HCEC 1CT (cell line): ENCODE data around the gene NDFIP2.
A peak's percentile ranks its signal among the peaks of the same experiment; 100 is the strongest.

Experiments
- DNase-seq: peaks from one replicate; pipeline ENCODE4 v3.0.0-alpha.2; 2017

NDFIP2 gene

DNA sequence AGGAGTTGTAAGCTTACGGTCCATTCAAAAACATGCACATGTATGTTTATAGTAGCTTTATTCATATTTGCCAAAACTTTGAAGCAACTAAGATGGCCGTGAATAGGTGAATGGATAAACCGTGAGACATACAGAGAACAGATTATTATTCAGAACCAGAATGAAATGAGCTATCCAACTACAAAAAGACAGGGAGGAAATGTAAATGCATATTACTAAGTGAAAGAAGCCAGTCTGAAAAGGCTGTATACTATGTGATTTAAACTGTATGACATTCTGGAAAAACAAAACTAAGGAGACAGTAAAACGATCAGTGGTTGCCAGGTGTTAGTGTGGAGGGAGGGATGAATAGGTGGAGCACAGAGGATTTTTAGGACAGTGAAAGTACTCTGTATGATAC, 19.9 kb downstream of the NDFIP2 start:
- DNase-seq, result no peak

DNA sequence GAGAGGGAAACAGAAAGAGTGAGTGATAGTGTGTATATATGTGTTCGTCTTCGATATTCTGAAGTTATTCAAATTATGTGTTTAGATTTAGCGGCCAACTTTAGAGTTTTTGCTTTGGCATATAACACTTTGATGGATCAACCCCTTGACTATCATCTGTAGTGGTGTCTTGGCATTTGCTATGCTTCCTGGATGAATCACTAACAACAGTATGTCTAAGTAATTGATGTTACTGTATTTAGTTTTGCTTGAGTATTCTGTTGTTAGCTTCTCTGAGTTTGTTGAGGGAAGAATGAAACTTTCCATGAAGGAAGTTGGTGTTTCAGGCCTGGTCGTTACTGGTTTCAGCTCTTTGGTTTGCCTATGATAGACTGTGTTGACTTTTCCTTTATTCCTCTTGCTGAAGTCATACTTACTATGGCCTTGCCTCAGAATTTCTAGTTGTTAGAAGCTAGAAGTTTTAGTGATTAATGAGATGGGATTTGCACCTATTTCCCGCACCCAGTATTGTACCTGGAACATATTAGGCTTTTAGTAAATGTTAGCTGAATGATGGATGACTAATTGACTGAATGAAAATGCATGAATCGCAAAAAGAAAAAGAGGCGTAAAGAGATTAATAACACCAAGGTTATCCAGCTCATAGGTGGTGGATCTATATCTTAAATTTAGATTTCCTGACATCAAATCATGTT, 20.7 kb downstream of the NDFIP2 start:
- DNase-seq, result peak; percentile 42

DNA sequence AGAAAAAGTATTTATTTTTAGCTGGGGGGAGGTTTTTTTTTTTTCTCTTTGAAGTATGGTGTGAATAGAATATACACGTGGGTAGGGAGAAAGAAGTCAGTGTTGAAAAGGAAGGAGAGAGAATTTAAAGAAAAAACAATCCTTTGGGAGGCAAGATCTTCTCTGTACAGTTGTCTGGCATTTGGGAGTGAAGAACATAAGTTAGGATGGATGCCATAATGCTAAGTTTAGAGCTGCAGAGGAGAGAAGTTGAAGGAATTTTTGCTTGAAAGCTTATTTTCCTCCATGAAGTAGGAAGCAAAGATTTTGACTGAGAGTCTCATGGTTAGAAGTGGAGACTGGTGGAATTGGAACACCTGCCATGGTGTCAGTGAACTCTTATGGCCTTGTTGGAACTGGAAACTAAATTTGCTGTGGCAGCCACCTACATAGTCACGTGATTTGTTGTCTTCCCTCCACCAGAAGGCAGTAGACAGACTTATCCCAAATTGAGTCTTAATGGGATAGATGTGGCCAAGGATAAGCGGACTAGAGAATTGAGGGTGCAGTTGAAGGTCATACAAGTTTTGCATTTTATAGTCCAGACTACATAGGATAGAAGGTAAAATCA, 22.0 kb downstream of the NDFIP2 start:
- DNase-seq, result no peak

DNA sequence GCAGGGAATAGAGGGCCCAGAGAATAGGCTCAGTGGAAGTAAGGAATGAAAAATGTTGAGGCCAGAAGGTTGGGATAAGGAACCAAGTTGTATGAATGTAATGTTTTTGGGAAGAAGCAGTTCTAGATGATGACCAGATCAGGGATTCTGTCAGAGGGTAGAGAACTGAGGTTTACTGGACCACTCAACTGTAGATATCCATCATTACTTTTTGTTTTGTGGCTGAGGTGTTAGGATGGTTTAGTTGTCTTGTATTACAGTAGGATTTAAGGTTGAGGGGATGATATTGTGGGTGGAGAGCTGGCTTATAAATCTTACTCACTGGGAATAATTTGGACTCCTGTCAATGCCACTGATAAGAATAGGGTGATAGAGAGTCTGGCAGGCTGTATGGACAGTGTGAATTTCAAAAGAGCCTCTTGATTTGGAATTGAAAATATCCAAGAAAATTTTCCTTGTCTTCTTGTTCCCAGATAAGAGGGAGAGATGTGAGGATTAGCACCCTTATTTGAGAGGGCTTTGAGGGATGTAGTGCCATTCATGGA, 22.6 kb downstream of the NDFIP2 start:
- DNase-seq, result no peak

DNA sequence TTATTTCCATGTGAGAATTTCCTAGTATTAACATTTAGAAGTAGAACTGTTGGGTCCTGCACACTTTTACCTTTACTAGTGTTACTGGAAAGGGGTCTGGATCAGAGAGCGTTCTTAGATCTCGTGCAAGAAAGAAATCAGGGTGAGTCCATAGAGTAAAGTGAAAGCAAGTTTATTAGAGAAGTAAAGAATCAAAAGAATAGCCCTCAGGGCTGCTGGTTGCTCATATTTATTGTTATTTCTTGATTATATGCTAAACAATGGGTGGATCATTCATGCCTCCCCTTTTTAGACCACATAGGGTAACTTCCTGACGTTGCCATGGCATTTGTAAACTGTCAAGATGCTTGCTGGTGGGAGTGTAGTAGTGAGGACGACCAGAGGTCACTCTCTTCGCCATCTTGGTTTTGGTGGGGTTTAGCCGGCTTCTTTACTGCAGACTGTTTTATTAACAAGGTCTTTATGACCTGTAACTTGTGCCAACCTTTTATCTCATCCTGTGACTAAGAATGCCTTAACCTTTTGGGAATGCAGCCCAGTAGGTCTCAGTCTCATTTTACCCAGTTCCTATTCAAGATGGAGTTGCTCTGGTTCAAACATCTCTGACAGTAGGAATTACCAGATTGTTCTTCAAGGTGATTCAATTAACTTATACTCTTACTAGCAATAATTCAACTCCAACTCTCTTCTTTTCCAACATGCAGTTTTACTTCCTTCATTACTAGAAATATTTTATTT, 27.4 kb downstream of the NDFIP2 start:
- no peak for DNase-seq

DNA sequence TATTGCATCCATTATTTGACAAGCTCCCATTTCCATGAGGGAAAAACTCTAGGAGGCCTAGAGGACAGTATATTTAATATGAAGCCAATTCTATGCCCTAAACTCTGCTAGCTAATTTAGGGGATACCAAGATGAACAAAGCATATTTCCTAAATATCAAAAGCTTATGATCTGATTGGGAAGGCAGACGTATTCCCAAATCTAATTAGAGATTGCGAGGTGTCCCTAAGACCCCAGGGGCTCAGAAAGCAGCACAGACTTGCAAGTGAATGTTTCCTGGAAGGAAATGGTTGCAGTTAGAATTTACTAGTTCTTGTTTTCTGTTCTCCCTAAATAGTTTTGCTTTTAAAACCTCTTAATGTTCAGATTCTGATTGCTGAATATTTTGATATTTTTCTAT, 30.7 kb downstream of the NDFIP2 start:
- no peak for DNase-seq

DNA sequence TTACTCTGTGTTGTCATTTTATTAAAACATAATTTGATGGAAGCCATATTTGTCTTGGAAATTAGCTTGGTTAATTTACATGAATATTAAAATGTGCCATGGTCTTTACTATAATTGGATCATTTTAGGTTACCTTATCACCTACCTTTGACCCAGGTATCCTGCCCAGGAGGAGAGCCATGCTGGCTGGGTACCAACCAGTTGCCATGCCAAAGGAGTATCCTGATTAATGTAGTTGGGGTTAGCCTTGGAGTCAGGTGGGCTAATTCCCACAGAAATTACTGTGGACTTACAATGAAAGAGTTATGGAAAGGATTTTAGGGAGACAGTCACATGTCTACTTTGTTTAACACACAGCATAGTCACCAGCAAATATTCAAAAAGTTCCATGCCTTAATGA, 32.0 kb downstream of the NDFIP2 start:
- no peak for DNase-seq

DNA sequence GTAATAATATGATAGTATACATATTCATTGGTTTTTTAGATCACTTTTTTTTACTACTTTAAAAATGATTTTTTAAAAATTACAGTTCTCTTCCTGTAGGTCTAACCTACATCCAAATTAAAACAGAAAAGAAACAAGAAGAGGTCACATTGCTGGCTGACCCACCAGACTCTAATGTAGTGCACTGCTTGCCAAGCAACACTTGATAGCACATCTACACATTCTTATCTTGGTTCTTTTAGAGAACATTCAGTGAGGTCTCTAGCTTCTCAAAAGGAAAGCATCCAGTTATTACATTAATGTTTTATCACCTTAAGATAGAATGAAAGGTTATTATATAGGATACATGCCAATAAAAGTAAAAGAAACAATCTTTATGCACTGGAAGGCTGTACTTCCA, 35.6 kb downstream of the NDFIP2 start:
- DNase-seq, result no peak

DNA sequence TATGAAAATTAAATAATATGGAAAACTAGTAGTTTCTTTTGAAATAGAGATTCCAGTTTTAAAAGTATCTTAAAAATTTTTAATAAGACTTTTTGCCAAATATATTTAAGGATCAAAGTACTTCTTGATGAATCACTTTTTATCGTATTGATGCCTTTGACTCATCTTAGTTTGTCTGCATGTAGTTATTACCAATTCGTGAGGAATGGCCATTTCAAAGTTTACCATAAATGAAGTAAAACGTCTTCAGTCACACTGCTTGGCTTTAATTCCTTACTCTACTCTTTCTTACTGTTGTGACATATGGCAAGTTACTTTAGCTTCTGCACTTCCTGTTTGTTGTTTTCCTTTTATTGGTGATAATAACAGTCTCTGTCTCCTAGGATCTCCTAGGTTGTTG, 38.3 kb downstream of the NDFIP2 start:
- peak; percentile 54 for DNase-seq

DNA sequence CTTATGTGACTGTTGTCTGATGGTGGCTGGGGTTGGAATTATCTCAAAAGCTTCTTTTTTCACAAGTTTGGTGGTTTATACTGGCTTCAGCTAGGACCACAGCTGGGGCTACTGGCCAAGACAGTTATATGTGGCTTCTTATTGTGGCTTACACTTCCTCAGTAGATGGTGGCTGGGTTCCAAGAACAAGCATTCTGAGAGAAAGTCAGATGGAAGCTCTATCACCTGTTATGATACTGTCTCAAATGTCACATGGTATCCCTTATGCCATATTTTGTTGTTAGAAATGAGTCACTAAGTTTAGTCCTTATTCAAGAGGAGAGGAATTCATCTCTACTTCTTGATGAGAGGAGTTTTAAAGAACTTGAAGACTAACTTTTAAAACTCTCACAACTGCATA, 41.6 kb downstream of the NDFIP2 start:
- DNase-seq, result peak; percentile 32

DNA sequence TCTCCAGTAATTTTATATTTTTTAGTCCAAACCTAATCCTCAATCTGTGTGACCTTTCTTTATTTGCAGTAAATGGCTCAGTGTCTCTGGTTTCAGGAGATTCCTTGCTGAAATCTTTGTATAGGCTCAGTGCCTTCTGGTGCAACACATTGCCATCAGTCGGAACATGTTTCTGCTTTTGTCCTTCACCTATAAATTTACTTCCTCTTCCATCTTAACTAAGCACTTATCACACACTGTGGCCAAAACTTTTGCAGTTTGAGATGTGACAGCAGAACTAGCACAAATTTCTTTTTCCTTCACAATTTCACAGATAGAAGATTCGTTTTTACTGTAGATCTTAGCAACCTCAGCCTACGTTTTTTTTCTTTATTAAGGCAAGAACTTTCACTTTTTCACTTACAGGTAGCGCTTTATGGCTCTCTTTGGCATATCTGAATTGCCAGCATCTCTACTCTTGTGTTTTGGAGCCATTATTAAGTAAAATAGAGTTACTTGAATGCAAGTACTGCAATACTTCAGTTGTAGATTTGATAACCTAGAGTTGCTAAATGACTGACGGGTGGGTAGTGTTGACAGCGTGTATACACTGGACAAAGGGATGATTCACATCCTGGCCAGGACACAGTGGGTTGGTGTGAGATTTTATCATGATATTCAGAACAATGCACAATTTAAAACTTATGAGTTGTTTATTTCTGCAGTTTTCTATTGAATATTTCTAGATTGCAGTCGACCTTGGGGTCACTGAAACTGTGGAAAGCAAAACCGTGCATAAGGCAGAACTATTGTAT, 44.3 kb downstream of the NDFIP2 start:
- no peak for DNase-seq

DNA sequence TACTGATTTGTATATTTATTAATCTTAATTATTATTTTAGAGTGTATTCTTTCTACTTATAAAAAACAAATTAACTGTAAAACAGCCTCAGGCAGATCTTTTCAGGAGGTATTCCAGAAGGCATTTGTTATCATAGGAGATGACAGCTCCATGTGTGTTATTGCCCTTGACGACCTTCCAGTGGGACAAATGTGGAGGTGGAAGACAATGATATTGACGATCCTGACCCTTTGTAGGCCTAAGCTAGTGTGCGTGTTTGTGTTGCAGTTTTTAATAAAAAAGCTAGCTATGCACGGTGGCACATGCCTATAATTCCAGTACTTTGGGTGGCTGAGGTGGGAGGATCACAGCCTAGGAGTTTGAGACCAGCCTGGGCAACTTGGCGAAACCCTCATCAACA, 46.7 kb downstream of the NDFIP2 start:
- no peak for DNase-seq

DNA sequence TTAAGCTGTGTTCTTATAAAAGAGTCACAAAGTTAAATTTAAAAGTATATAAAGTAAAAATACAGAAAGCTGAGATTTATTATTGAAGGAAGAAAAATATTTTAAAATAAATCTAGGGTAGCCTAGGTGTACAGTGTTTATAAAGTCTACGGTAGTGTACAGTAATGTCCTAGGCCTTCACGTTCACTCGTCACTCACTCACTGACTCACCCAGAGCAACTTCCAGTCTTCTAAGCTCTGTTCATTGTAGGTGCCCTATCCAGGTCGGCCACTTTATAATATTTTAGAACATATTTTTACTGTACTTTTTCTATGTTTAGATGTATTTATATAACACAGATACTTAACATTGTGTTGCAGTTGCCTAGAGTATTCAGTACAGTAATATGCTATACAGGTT, 47.4 kb downstream of the NDFIP2 start:
- DNase-seq, result peak; percentile 25

DNA sequence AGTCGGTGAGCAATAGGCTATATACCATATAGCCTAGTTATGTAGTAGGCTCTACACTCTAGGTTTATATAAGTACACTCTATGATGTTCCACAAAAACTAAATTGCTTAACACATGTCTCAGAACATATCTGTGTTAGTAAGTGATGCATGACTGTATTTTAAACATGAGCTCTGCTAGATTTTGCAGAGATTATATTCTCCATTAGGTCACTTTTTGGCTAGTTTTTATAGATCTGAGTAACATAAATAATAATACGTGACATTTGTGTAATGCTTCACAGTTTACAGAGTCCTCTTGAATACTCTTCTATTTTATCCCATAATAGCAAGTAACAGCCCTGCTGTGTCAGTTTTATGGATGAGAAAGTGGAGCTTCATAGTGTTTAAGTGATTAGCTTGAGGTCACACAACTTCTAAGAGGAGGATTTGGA, 47.8 kb downstream of the NDFIP2 start:
- peak; percentile 36 for DNase-seq

DNA sequence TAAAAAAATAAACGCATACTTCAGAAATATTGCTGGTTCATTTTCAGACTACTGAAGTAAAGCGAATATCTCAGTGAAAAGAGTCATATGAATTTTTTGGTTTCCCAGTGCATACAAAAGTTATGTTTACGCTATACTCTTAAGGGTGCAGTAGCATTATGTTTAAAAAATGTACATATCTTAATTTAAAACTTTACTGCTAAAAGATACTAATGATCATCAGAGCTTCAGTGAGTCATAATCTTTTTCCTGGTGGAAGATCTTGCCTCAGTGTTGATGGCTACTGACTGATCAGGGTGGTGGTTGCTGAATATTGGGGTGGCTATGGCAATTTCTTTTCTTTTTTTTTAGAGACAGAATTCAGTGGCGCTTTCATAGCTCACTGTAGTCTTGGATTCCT, 48.9 kb downstream of the NDFIP2 start:
- DNase-seq, result no peak

DNA sequence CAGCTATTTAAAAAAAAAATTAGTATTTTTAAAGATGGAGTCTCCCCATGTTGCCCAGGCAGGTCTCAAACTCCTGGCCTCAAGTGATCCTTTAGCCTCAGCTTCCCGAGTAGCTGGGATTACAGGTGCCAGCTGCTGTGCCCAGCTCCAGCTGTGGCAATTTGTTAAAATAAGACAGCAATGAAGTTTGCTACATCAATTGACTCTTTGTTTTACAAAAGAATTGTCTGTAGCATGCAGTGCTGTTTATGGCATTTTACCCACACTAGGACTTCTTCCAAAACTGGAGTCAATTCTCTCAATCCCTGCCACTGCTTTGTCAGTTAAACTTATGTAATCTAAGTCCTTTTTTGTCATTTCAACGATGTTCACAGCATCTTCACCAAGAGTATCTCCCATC, 49.3 kb downstream of the NDFIP2 start:
- no peak for DNase-seq

DNA sequence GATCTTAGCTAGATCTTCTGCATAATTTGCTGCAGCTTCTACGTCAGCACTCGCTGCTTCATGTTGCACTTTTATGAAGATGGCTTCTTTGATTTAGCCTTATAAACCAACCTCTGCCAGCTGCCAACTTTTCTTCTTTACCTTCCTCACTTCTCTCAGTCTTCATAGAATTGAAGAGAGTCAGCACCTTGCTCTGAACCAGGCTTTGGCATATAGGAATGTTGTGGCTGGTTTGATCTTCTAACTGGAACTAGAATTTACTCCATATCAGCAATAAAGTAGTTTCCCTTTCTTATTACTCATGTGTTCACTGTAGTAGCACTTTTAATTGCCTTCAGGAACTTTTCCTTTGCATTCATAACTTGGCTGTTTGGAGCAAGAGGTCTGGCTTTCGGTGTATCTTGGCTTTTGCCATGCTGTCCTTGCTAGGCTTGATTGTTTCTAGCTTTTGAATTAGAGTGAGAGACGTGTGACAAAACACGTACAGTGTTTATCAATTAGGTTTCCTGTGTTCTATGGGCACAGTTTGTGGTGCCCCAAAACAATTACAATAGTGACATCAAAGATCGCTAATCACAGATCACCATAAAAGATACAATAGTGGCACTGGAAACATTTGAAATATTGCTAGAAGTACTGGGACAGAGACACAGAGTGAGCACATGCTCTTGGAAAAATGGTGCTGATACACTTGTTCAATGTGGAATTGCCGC, 50.7 kb downstream of the NDFIP2 start:
- no peak for DNase-seq

DNA sequence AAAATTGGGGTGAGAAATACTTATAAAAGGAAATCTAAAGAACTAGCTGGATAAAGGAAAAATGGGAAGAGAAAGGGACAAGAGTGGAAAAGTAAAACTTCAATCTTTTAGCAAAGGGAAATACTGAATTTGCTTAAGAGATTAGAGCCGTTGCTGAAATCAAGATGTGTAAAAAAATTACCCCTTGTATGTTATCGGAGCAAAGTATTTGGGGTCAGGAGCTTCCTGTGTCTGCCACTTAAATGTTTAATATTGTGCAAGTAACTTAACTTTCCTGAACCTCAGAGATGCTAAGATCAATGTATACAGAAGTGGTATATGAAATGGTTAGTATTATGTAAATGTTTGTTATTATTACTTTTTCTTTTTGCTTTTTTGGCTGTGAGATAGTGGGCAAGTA, 51.6 kb downstream of the NDFIP2 start:
- no peak for DNase-seq

DNA sequence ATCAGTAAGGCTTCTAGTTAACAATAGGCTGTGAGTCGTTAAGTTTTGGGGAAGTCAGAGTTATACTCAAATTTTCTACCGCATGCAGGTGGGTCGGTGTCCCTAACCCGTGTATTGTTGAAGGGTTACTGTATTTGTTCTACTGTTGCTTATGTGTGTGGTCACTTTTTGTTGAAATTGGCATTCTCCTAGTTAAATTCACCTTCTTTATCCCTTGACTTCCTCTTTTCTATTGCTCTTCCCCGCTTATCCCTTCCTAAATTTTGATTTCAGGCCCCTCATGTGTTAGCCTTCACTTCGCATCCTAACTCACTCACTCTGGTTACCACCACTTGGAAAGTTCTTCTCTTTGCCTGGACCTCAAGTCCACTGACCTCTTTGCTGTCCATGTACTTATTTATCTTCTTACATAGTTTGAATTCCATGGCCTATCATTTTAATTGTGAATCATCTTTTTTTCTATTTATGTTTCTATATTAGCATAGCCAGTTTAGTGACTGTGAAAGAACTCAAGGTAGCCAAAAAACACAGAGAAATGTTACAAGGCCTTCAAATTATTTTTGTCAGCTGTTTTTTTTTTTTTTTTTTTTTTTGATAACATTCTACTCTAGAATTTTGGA, 52.9 kb downstream of the NDFIP2 start:
- peak; percentile 40 for DNase-seq

DNA sequence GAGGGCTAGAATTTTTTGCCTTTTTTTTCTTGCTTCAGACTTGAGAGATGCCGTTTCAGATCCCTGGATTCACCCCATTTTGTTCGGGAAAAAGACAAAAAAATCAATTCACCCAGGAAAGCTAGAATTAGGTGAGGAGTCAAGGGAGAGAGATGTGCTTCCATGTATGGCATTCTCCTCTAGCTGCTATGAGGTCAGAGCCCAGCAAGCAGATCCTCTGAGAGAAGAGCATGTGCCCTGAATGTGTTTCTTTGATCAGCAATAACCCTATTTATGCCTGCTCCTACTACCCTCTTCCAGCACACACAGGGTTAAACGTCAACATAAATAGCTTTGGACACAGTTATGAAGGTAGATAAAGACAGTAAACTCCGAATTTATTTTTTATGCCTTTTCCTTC, 53.6 kb downstream of the NDFIP2 start:
- DNase-seq, result no peak

DNA sequence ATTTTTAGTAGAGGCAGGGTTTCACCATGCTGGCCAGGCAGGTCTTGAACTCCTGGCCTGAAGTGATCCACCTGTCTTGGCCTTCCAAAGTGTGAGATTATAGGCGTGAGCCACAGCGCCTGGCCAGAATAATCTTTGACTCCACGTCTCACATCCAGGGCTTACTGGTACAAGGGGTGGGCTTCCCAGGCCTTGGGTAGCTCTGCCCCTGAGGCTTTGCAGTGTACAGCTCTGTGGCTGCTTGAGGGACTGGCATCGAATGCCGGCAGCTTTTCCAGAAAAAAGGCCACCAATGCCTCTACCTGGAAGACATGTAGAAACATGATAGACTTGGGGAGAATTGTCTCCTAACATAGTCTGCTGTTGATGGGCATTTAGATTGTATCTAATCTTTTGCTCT, 57.8 kb downstream of the NDFIP2 start:
- no peak for DNase-seq

DNA sequence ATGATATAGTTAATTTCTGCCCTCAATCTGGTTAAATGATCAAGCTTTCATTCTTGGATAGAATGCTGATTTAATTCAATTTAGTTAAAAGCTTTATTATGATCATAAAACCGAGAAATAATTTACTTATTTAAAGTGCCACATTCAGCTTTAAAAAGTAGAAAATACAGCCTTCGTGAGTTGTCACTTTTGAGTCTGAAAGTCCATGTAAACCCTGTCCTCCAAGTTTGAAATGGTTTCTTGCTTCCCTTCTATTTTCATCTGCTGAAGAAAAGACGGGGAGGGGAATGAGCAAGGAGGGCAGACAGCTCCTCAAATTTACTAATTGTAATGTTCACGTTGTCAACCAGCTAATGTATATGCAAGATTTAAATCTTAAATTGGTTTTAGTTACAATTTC, 59.5 kb downstream of the NDFIP2 start:
- DNase-seq, result no peak
